Inflammatory macrophage (primary cell): Measurements from ENCODE around the gene HOXB6.

ENCODE experiments used
- DNase-seq, 2 donors: peaks; one replicate each; pipeline ENCODE4 v3.0.0-alpha.2; 2020 to 2022

HOXB6 gene

DNA sequence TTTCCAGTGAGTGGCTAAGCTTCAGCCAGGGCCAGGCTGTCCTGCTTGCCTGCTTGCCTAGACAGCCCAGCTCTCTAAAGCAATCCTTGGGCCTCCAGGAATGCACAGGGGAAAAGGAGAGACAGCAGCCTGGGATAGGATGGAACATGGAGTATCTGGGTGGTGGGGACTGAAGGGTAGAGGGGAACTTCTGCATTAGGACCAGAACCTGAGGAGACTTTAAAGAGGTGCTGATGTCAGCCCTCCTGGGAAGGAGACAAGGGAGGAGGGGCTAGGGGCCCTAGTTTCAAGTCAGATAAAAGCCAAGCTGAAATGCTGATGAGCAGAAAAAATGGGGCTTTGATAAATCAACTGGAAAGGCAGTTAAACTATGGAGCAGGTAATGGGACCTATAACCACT, 4.2 kb upstream of the HOXB6 start:
- no peak for DNase-seq

GRCh38 chr17:48608494-48608834, 3.7 kb upstream of the HOXB6 start:
- DNase-seq, result no peak

DNA sequence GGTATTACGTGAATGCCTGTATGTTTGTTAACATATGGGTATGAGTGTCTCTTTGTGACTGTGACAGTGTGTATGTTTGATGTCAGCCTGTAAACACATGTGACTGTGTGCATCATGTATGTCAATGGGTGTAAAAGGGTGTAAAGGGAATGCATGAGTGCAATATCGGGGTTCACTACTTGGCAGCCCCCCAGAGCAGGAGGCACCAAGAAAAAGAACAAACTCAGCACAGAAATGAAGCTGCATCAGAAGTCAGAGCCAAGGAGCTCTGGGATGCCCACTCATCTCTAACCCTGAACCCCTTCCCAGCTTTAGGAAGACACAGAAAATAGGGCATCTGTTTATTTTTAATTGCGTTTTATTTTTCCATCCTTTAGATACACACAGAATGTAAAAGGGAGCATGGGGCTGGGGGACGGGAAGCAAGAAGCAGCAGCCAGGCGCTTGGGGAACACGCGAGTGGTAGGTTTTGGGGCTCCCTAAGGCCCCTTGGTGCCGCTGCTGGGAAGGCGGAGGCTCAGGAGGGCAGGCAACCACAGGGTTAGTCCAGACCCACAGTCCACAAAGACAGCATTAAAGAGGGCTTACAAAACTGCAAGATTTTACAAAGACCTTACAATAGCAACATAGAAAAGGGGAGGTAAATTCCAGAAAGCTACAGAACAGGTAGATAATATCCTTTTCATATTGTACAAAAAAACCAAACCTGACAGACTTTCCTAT, 2.3 kb upstream of the HOXB6 start:
- DNase-seq, result no peak

DNA sequence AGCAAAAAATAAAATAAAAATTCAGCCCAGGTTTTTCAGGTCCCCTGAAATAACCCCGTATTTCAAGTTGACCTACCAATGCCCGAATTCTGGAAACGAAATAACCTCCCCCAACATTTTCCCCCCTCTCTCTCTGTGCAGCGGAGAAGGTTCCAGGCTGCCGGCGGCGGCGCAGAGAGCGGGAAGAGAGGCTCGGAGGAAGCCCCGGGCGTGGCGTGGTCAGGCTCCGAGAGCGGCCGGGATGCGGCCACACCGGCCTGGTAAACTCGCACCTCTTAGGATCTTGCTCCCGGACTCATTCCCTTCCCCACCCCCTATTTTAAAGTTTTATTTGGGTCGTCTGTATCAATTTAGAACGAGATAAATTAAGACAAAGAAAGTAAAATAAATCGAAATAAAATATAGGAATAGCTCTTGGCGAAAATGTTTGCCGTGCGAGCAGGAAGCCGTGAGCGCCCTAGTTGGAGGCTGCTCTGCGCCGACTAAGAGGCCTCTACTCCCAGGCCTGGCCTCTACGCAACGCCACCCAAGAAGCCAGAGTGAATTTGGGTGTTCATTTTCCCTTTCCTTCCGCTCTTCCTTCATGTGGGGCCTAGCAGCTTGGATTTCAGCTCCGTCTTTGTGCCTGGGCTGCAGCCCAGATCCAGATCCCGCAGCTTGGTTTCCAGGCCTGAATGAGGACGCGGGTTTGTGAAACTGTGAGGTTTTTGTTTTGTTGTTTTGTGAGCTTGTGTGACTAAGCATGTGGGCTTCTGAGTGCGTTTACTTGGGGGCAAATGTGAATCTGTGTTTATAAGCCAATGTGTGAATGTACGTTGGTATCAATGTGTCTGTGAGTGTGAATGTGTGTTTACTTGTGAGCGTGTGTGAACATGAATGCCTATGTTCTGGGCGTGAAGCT, 1.5 kb upstream of the HOXB6 start:
- DNase-seq, result no peak

DNA sequence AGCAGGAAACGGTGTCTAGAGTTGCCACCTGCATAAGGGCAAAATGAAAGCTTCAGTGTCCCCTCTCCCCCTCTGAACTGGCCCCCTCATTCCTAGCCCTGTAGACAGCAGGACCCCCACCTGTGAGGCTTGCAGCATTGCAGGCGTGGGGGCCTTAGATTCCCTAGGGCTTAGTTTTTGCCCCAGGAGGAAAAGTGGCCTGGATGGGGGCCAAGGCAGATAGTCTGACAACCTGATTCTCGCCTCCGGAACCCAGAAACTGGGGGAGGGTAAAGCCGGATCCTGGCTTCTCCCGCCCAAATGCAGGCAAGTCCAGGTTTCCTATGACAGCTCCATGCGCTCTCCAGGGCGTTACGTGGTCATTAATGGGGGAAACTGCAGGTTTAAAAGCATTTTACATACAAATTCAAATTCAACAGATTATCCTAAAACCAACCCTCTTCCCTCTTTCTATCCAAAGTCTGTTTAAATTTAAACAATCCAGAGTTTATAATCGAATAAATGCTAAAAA, 678 bp upstream of the HOXB6 start:
- no peak for DNase-seq

GRCh38 chr17:48603959-48604769, 622 bp downstream of the HOXB6 start:
- DNase-seq, result no peak

GRCh38 chr17:48601539-48602425, 3.0 kb downstream of the HOXB6 start:
- DNase-seq, result no peak

DNA sequence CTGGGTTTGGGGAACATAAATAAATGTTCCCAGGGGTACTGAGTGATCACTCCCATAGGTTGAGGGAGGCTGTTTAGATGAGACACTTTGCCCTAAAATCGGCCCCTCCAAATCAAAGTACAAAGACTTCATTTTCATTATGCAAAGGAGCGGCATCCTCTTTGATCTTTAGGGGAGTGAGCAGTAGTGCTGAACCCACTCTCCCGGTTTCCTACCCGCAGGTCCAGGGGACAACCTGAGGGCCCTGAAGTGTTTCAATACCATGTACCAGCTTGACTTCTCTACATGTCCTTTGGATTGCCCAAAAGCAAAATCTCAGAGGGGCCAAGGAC, 3.6 kb downstream of the HOXB6 start:
- no peak for DNase-seq

GRCh38 chr17:48600244-48601098, 4.3 kb downstream of the HOXB6 start:
- no peak for DNase-seq

DNA sequence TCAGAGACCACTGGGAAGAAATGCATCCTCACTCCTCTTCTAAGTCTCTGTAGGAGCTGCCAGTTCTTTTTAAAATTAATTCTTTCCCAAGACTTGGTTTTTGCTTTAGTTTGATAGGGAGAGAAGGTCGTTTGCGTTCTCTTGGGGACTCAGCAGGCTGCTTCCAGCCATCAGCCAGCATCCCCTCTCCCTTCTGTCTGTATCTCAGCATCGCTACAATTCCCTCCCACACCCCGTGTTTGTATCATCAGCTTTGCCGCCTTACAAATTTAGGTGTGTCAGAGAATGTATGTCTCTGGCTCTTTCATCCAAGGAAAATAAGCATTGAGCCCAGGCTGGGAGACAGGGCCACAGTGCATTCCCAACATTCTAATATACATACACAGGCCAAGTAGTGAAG, 5.4 kb downstream of the HOXB6 start:
- no peak for DNase-seq

DNA sequence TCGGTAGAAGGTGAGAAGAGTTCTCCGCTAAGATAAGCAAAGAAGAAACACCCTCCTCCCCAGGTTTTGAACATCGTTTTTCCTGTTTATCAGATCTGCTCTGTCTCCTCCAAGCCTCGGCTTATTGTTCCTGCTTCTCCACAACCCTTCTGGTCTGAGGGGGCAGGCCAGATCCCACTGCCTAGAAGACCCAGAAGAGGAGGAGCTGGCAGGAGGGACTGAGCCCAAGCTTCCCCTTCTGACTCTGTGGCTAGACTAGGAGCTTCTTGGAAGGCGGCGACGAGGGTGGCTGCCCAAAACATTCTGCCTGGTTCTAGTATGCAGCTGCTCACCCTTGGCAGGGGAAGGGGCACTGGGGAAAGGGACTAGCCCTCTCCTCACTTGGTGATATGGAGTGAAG, 6.0 kb downstream of the HOXB6 start:
- DNase-seq, result no peak

GRCh38 chr17:48597778-48598631, 6.8 kb downstream of the HOXB6 start:
- peak; percentile 46 to 51 for DNase-seq

GRCh38 chr17:48597528-48597777, 7.3 kb downstream of the HOXB6 start:
- no peak for DNase-seq

DNA sequence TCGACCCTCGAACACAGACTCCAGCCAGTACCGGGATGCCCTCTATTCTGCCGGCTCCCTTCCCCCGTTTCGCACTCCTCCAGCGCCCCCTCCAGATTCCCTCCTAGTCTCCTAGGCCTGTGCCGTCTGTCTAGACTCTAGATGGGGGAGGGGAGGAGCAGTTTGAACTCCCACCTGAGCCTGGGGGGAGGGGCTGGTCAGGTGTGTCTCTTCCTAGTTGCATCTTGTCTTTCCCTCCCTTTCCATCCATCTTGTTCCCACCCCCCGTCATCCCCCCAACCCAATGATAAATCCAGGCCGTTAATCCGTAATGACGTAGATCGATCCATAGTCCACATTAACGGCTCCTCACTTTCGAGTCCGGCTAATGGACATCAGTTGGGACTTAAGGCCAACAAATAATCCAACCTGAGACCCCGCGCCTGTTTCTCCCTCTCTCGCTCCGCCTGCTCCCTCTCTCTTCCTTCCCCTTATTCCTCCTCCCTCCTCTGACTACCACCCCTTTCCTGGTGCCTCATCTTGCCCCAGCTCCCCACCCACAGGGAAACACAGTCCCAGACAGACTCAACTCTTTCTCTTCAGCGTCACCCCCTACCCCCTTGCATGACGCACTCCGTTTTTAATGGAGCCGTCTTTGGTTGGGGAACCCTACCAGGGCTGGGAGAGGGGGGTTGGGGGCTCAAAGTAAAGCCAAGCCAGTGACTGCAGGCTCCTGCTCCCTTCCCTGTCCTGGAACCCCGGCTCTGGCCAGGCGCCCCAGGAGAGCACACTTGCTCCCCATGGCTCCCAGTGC, 7.9 kb downstream of the HOXB6 start:
- DNase-seq, result no peak

DNA sequence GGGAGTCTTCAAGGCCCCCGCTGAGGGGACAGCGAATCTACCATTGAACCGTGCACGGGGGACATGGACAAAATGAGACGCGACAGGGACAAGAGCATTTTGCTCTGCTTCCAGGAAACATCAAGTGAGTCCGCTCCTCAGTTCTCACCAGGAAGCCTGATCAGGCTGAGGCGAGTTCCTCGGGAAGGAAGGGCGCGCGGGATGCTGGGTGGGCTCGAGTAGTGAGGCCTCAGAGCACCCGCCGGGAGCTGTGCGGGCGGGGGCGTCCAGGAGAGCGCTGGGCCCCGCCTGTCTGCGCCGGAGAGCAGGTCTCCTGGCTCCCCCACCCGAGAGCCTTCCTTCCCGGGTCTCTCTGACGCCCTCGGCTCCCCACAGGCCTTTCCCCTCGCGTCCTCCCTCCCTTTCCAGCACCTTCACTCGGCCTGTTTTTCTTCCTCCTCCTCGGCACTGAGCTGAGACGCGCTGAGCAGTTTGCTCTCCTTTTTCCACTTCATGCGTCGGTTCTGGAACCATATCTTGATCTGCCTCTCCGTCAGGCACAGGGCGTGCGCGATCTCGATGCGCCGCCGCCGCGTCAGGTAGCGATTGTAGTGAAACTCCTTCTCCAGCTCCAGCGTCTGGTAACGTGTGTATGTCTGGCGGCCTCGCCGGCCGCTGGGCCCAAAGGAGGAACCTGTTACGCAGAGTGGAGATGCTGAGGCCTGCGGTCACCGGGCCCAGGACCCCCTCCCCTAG, 8.6 kb downstream of the HOXB6 start:
- DNase-seq, result no peak

DNA sequence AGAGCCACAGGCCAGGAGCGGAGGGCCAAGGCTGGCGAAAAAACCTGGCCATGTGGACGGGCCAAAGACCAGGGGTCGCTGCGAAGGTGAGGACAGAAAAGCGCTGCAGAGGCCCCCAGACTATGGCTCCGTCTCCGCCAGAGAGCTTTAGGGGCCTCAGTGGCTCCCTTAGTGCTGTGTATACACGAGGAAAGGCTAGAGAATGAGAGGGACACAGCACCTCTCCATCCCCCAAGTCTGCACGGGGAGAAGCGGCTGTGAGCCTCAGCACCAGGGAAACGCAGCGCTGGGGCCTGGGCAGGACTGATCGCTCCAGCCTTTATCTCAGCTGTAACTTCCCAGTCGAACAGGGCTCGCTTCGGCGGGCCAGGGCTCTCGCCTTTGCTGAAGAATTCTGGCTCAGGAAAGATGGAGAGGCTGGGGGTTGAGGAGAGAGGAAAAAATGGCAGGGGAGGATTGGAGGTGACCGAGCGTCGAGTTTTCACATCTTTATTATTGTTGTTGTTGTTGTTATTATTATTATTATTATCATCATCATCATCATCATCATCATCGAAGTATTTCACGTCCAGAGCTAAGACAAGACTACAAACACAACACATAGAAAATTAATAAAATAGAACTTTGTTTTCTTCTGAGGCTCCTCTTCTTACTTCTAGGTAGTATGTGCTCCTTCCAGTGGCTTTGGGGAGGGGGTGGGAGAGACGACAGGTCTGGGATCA, 9.3 kb downstream of the HOXB6 start:
- no peak for DNase-seq

DNA sequence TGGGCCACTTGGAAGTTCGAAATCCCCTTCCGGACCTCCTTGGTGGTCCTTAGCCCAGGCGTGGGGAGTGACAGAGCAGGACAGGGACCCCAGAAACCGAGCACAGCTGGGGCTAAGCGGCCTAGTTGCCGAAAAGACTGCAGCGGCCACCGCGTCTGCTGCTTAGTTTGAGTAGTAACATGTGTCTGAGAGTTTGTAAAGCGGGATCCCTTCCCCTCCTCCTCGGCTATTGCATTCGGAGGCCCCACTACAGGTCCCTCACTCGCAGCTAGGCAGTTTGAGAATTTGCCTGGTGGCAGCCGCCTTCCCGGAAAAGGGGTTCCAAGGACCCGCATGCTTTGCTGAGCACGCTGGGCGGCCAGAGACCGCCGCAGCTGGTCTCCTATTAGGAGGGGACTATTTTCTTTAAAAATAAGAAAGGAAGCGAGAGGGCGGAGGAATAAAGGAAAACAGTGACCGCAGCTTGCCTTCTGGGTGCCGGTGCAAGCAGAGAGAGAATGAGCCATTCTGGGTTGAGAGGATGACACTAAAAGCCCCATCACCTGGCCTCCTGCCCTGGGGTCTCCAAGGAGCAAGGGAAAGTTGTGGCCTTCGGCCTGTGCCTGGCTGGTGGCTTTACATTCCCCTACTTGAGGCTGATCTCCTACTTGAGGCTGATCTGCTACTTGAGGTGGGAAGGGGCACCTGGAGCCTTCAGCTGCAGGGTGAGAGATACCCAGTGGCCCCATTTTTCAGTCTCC, 10.1 kb downstream of the HOXB6 start:
- no peak for DNase-seq
